Nephron (organoid): ENCODE data around the gene HS3ST3B1.

Source experiments
- H3K27ac Mint-ChIP-seq, 3 experiments: 2 replicates each; pipeline ENCODE4 v1.8.0; 2020; ENCODE audit warnings: mixed read lengths in 3 of 3, mild to moderate bottlenecking in 2 of 3, moderate library complexity in 1 of 3
- H3K27me3 Mint-ChIP-seq: 2 replicates; pipeline ENCODE4 v1.8.0; 2021; ENCODE audit warnings: low read depth, mild to moderate bottlenecking, moderate library complexity, mixed read lengths
- H3K36me3 Mint-ChIP-seq: 2 replicates; pipeline ENCODE4 v1.8.0; 2020; ENCODE audit warnings: low read depth, mixed read lengths
- H3K4me1 Mint-ChIP-seq: 2 replicates; pipeline ENCODE4 v1.8.0; 2020; ENCODE audit warnings: mixed read lengths
- H3K4me3 Mint-ChIP-seq, 3 experiments: 2 replicates each; pipeline ENCODE4 v1.8.0; 2020; ENCODE audit warnings: mild to moderate bottlenecking in 3 of 3, mixed read lengths in 3 of 3, moderate library complexity in 2 of 3
- H3K9me3 Mint-ChIP-seq: 2 replicates; pipeline ENCODE4 v1.8.0; 2020; ENCODE audit warnings: mixed read lengths
- TF ChIP-seq, protein P1 (sequence below), 3 experiments: fragments of 200-600 bp; sonication (generic); IDR thresholded peaks; one replicate each; pipeline ENCODE4 v1.5.0; 2021; ENCODE audit warnings: antibody characterized with exemption in 3 of 3; ENCODE audit not compliant: unreplicated experiment in 3 of 3

HS3ST3B1 gene

DNA sequence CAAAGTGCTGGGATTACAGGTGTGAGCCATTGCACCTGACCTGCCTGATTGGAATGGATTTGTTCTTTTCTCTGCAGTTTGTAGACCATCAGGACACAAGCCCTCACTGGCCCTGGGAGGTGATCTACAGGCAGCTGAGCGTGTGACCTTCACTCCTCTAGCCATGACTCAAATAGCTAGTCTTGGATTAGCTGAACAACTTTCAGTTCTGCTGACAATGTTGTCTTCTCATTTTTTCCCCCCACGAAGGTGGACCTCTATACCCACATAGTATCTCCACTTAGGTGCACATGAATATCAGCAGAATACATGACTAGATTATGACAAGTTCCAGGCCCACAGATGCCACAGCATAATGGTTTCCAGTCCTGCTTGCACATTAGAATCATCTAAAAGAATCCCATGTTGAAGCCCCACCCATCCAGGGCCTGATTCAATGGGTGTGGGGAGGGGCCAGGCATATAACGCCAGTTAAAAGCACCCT, 36.8 kb downstream of the HS3ST3B1 start:
- TF ChIP-seq, protein P1, sequence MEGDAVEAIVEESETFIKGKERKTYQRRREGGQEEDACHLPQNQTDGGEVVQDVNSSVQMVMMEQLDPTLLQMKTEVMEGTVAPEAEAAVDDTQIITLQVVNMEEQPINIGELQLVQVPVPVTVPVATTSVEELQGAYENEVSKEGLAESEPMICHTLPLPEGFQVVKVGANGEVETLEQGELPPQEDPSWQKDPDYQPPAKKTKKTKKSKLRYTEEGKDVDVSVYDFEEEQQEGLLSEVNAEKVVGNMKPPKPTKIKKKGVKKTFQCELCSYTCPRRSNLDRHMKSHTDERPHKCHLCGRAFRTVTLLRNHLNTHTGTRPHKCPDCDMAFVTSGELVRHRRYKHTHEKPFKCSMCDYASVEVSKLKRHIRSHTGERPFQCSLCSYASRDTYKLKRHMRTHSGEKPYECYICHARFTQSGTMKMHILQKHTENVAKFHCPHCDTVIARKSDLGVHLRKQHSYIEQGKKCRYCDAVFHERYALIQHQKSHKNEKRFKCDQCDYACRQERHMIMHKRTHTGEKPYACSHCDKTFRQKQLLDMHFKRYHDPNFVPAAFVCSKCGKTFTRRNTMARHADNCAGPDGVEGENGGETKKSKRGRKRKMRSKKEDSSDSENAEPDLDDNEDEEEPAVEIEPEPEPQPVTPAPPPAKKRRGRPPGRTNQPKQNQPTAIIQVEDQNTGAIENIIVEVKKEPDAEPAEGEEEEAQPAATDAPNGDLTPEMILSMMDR (IDR thresholded peaks at IDR 0.05; ENCODE audit: unreplicated experiment in 3 of 3) = no peak
- H3K4me1 Mint-ChIP-seq = peaks cover 6% of the 10 kb centered on the region
- peaks cover 8% of the 10 kb centered on the region for H3K36me3 Mint-ChIP-seq
- H3K27ac Mint-ChIP-seq = no peak overlapping the region
- peaks cover 27% of the 10 kb centered on the region for H3K27me3 Mint-ChIP-seq
- peaks cover 2% of the 10 kb centered on the region for H3K9me3 Mint-ChIP-seq
- no peak overlapping the region for H3K4me3 Mint-ChIP-seq

DNA sequence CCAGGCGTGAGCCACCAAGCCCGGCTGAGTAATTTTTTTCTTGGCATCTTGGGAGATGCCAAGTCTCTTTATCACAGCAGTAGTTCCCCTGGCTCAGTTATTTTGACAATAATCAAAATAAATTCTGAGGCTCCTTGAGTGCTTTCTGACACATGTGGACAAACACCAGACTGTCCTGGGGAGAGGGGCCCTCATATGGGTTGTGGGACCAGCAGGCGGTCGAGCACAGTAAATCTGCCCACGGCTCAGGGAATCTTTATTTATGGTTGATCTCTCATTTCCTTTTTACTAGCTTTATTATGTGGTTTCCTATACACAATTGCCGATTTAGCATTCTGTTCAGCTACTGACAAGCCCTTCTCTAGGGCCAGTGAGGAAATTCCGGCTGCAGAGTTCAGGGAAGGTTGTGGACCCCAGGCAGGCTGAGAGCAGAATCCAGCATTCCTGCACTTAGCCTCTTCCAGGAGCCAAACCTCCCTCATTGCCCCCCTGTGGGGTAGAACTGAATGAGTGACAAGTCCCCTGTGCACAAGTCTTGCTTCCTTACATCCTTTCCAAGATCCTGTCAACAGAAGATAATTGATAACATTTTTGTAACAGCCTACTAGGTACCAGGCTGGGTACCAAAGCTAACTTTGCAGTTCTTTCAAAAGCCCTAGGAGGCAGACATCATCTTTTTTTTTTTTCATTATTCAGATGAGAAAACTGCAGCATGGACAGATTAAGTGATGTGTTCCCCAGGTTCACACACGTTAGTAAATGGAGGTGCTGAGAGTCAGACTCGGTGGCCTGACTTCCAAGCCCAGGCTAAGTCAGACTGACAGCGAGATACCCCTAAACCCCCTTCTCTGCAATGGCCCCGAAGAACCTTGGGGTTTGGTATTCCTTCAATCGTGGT, 40.2 kb downstream of the HS3ST3B1 start:
- H3K4me1 Mint-ChIP-seq = peaks cover 6% of the 10 kb centered on the region
- no peaks in the 10 kb centered on the region for H3K9me3 Mint-ChIP-seq
- peaks cover 21% of the 10 kb centered on the region for H3K36me3 Mint-ChIP-seq
- peaks cover 18% of the 10 kb centered on the region for H3K27me3 Mint-ChIP-seq
- TF ChIP-seq, protein P1 (IDR thresholded peaks at IDR 0.05; ENCODE audit: unreplicated experiment in 3 of 3) = no peak
- no peak overlapping the region for H3K4me3 Mint-ChIP-seq
- H3K27ac Mint-ChIP-seq = peak overlapping the region in 1 of 3 experiments; percentile 14

DNA sequence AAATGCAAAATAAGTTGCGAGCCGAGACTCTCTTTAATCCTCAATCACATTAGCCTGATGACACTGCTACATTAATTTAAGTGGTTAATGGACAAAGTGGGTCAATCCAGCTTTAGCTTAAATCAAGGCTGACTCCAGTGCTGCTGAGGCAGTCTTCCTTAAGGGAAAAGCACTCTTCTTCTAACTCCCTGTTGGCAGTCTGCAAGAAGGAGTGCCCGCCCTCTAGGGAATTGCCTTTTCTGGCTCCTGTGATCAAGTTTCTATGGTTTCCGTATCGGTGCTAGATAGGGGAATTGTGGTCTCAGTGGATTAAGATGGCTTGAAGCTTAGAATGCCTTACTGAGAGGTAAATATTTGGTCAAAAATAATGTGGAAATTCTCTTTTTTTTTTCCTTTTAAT, 41.0 kb downstream of the HS3ST3B1 start:
- Mint-ChIP-seq H3K9me3 (no peaks in the 10 kb centered on the region), H3K27ac (peak overlapping the region in 1 of 3 experiments; percentile 14), H3K4me1 (peaks cover 6% of the 10 kb centered on the region), H3K36me3 (peaks cover 25% of the 10 kb centered on the region), H3K4me3 (no peak overlapping the region), H3K27me3 (peaks cover 22% of the 10 kb centered on the region)
- TF ChIP-seq, protein P1 (IDR thresholded peaks at IDR 0.05; ENCODE audit: unreplicated experiment in 3 of 3) = no peak

DNA sequence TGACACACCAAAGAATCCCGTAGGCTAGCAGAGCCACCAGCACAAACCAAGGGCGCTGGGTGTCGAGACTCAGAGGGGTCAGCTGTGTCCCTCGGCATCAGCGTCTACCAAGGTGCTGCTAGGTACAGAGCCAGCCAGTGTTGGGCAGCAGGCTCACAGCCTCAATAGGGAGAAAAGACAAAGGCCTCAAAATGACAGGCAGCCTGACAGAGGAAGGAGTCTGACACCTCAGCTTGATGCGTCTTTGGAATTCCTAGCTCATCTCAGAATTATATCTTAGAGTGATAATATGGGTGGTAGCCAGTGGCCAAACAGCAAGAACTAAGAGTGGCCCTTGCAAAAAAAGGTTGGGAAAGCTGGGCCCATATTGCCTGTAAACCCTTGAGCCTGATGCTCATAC, 45.9 kb downstream of the HS3ST3B1 start:
- Mint-ChIP-seq H3K9me3 (no peaks in the 10 kb centered on the region), H3K36me3 (peaks cover 36% of the 10 kb centered on the region), H3K4me1 (no peaks in the 10 kb centered on the region), H3K27ac (no peak overlapping the region), H3K4me3 (no peak overlapping the region), H3K27me3 (peaks cover 6% of the 10 kb centered on the region)
- TF ChIP-seq, protein P1 (IDR thresholded peaks at IDR 0.05; ENCODE audit: unreplicated experiment in 3 of 3) = no peak

DNA sequence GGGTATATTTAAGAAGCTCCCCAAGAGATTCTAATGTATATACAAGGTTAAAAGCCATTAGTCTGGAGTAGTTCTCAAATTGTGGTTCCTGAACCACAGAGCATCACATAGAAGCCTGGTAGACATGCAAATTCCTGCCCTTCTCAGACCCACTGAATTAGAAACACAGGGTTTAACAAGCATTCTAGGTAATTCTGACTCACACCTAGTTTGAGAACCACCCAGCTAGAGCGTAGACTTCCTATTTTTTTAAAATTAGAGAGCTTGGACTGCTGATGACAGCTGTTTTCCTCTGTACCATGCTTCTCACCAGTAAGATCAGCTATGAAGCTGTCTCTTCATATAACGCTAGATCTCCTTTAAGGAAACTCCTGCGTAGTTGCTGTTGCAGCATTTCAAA, 50.6 kb downstream of the HS3ST3B1 start:
- peaks cover 5% of the 10 kb centered on the region for H3K27me3 Mint-ChIP-seq

More for the DNA sequence above, 50.6 kb downstream of the HS3ST3B1 start:
- H3K4me1 Mint-ChIP-seq = peaks cover 6% of the 10 kb centered on the region
- no peaks in the 10 kb centered on the region for H3K9me3 Mint-ChIP-seq
- H3K4me3 Mint-ChIP-seq = no peak overlapping the region
- peaks cover 21% of the 10 kb centered on the region for H3K36me3 Mint-ChIP-seq
- TF ChIP-seq, protein P1 (IDR thresholded peaks at IDR 0.05; ENCODE audit: unreplicated experiment in 3 of 3) = no peak
- no peak overlapping the region for H3K27ac Mint-ChIP-seq
